SK-N-SH treated with all-trans-retinoic acid at 6 μM for 48 hours (cell line): ENCODE results near the gene APLN.

Experiments used
- ZC3H10 ChIP-seq: fragments of 250-450 bp; sonication (Bioruptor Pico); IDR thresholded peaks from 2 replicates; pipeline ENCODE4 v1.5.1; 2021; ENCODE audit warnings: mild to moderate bottlenecking, moderate library complexity
- TF ChIP-seq, protein P1 (sequence below): fragments of 250-450 bp; sonication (Bioruptor Pico); IDR thresholded peaks from 2 replicates; pipeline ENCODE4 v1.5.1; 2020; ENCODE audit warnings: low read depth, mild to moderate bottlenecking, moderate library complexity

DNA sequence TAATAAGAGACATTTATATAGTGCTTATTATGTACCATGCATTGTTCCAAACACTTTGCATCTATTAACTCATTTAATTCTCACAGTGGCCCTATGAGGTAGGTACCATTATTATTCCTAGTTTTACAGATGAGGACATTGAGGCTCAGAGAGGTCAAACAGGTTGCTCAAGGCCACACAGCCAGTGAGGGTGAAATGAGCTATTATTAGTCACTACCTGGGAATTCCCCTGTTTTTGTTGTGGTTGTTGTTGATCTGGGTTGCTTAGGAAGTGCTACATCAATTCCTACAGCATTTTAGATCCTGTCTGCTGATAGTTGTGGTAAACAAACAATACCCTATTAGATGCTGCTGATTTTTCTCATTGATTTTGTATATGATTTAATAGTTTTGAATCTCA, 41.2 kb downstream of the APLN start:
- no peak for TF ChIP-seq ZC3H10 (CRISPR knock-in tag)
- TF ChIP-seq, protein P1, sequence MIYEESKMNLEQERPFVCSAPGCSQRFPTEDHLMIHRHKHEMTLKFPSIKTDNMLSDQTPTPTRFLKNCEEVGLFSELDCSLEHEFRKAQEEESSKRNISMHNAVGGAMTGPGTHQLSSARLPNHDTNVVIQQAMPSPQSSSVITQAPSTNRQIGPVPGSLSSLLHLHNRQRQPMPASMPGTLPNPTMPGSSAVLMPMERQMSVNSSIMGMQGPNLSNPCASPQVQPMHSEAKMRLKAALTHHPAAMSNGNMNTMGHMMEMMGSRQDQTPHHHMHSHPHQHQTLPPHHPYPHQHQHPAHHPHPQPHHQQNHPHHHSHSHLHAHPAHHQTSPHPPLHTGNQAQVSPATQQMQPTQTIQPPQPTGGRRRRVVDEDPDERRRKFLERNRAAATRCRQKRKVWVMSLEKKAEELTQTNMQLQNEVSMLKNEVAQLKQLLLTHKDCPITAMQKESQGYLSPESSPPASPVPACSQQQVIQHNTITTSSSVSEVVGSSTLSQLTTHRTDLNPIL (CRISPR knock-in tag) = no peak
